ENCODE measurements around the gene TRIO. TPM values are rescaled to one million over a fixed set of nuclear protein-coding genes. Genes with fewer than 3 reads are reported as not detected.

TRIO gene
- total RNA-seq, 4 donors from 2014 or later = 290 to 370 (median 346) TPM

DNA sequence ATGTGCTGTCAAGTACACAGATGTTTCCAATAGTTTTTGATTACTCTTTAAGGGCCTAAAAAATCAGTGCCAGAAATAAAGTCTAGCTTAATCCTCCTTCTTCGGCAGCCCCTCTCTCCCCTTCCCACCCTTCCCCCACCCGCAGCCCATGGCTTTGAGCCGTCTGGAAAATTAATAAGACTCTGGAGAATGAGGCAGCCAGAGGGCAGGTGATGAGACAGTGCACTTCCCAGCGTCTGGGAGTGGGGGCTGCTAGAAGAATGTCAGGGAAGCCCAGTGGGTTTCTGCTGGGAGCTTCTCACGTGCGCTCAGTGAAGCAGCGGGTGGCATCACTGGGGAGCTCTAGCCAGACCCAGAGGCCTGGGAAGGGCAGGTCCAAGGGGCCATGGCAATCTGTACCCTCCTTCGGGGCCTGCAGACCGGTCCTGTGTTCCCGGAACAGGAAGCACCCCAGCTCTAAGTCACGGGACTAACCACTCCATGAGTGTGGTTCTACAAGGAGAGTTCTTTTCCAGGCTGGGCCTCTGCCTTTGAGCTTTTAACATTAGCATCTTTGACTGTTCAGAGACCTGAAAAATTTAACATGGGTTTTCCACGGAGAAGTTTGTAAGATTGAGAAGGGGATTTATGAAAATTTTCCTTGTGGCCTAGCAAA lies 273.6 kb downstream of the TRIO start:
- Histone ChIP-seq H3K4me3 (no peak overlapping the region), H3K9me3 (no peaks in the 10 kb centered on the region), H3K4me1 (peaks cover 0 to 15% (median 0%) of the 10 kb centered on the region in 4 donors), H3K27me3 (no peaks in the 10 kb centered on the region), H3K27ac (peak overlapping the region in 2 of 4 donors; percentile 42 to 81), H3K36me3 (peaks cover 0 to 80% (median 0%) of the 10 kb centered on the region in 3 donors)
- TF ChIP-seq POLR2A (IDR thresholded peaks at IDR 0.05) (no peak), EP300 (IDR thresholded peaks at IDR 0.05) (no peak)
- TF ChIP-seq, protein P1, sequence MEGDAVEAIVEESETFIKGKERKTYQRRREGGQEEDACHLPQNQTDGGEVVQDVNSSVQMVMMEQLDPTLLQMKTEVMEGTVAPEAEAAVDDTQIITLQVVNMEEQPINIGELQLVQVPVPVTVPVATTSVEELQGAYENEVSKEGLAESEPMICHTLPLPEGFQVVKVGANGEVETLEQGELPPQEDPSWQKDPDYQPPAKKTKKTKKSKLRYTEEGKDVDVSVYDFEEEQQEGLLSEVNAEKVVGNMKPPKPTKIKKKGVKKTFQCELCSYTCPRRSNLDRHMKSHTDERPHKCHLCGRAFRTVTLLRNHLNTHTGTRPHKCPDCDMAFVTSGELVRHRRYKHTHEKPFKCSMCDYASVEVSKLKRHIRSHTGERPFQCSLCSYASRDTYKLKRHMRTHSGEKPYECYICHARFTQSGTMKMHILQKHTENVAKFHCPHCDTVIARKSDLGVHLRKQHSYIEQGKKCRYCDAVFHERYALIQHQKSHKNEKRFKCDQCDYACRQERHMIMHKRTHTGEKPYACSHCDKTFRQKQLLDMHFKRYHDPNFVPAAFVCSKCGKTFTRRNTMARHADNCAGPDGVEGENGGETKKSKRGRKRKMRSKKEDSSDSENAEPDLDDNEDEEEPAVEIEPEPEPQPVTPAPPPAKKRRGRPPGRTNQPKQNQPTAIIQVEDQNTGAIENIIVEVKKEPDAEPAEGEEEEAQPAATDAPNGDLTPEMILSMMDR (IDR thresholded peaks at IDR 0.05) = no peak
- 63 to 71% methylated on average over 12 of the region's 12 CpGs for WGBS, 2 donors
- DNase-seq (ENCODE audit: low spot score in 2 of 2) = no peak

DNA sequence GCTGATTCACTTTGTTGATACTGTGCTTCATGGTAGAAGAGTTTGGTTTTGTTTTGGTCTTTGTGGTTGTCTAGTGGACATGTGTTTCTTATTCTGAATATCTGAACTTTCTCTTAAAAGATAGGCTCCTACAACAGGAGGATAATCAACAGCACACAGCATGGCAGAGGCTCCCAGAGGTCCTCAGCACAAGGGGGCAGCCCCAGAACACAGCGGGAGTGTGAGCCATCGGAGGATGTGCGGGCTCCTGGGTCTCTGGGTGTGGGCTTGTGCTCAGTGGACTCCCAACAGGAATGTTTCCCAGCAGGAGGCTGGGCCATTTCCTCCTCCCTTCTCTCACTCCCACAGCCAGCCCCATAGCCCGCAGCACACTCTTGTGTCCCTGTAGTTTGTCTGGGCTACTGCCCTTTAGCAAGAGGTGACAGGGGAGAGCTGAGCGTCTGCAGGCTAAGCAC lies 274.2 kb downstream of the TRIO start:
- H3K9me3 ChIP-seq = no peaks in the 10 kb centered on the region
- no peak for DNase-seq (ENCODE audit: low spot score in 2 of 2)
- TF ChIP-seq EP300 (IDR thresholded peaks at IDR 0.05) (no peak), POLR2A (IDR thresholded peaks at IDR 0.05) (no peak)
- TF ChIP-seq, protein P1 (IDR thresholded peaks at IDR 0.05) = no peak
- H3K36me3 ChIP-seq = peaks cover 0 to 80% (median 0%) of the 10 kb centered on the region in 3 donors
- 78 to 79% methylated on average over 5 of the region's 5 CpGs for WGBS, 2 donors
- no peak overlapping the region for H3K4me3 ChIP-seq
- H3K27ac ChIP-seq = peak overlapping the region in 2 of 4 donors; percentile 42 to 81
- no peaks in the 10 kb centered on the region for H3K27me3 ChIP-seq
- H3K4me1 ChIP-seq = peaks cover 0 to 15% (median 0%) of the 10 kb centered on the region in 4 donors

DNA sequence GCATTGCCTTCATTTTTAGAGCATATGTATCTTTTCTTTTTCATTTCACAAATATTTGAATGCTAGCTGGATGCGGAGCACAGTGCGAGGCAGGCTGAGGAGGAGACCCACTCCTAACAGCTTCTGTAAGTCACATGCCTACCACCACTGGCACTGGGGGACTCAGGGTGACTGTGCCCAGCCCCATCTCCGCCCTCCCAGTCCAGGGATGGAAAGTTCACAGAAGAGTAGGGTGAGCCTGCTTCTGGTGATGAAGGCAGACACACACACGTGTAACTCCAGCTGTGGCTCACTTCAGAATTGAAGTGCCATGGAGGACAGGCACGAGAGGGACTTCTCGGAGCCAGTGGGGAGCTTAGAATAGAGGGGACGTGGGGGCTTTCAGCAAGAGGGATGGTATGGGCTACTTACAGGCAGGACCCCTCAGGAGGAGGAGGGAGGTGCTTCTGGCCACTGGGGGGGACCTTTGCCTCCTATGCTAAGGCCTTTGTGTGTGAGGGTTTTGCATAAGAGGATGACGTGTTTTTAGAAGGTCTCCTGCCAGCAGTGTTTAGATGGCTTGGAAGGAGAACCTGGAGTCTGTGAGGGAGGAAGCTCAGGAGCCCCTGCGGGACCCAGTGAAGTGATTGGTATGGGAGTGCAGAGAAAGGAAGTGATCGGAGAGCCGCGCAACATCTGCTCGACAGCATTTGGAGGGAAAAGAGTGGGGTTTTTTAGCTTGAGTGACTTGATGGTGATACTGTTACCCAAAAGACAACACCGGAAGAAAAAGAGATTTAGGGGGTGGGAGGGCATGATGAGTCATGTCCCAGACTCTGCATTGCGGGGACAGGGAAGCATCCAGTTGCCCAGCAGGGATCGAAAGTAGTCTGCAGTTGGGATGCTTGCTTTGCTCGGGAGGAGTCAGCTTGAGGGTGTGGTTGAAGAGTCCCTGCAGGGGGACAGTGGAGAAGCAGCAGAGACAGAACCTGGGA lies 274.9 kb downstream of the TRIO start:
- Histone ChIP-seq H3K27ac (peak overlapping the region in 3 of 4 donors; percentile 17 to 81 (median 42)), H3K4me3 (no peak overlapping the region), H3K36me3 (peaks cover 0 to 80% (median 0%) of the 10 kb centered on the region in 3 donors), H3K9me3 (no peaks in the 10 kb centered on the region), H3K27me3 (no peaks in the 10 kb centered on the region), H3K4me1 (peaks cover 0 to 15% (median 0%) of the 10 kb centered on the region in 4 donors)
- TF ChIP-seq, protein P1 (IDR thresholded peaks at IDR 0.05) = no peak
- no peak for TF ChIP-seq POLR2A (IDR thresholded peaks at IDR 0.05)
- TF ChIP-seq EP300 (IDR thresholded peaks at IDR 0.05) = no peak
- WGBS, 2 donors = 85 to 90% methylated on average over 17 of the region's 17 CpGs
- no peak for DNase-seq (ENCODE audit: low spot score in 2 of 2)

DNA sequence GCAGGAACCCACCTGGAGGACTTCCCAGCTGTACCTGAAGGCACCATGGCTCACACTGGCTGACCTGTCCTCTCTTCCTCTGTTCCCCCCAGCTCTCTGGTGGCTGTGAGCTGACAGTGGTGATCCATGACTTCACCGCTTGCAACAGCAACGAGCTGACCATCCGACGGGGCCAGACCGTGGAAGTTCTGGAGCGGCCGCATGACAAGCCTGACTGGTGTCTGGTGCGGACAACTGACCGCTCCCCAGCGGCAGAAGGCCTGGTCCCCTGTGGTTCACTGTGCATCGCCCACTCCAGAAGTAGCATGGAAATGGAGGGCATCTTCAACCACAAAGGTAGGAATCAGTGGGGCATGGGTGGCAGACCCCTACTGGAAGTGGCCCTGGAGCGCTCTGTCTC lies 276.5 kb downstream of the TRIO start:
- no peak overlapping the region for H3K27ac ChIP-seq
- no peaks in the 10 kb centered on the region for H3K27me3 ChIP-seq
- peaks cover 0 to 15% (median 0%) of the 10 kb centered on the region in 4 donors for H3K4me1 ChIP-seq
- 98 to 99% methylated on average over 10 to 11 of the region's 12 CpGs for WGBS, 2 donors
- no peak for DNase-seq (ENCODE audit: low spot score in 2 of 2)
- TF ChIP-seq, protein P1 (IDR thresholded peaks at IDR 0.05) = no peak
- TF ChIP-seq POLR2A (IDR thresholded peaks at IDR 0.05) = no peak
- TF ChIP-seq EP300 (IDR thresholded peaks at IDR 0.05) = no peak
- H3K36me3 ChIP-seq = peaks cover 0 to 70% (median 0%) of the 10 kb centered on the region in 3 donors
- H3K9me3 ChIP-seq = no peaks in the 10 kb centered on the region
- H3K4me3 ChIP-seq = no peak overlapping the region
